Measurements from ENCODE around the gene TMEM116.

The TMEM116 gene

DNA sequence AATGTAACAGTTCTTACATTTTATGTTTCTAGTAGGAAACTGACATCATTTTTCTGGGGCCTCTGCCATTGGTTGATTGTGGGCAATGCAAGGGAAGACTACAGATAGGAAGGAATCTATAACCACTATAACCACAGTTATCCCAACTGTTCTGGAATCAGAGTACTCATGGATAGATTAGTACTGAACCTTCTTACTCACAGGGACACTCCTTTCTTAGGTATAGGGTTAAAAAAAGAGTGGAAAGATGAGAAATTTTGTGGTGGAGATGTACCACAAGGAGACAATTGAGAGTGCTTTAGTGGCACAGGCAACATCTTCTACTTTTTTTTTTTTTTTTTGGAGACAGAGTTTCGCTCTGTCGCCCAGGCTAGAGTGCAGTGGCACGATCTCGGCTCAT is 21.0 kb downstream of the TMEM116 start:
- TF ChIP-seq, protein P1, sequence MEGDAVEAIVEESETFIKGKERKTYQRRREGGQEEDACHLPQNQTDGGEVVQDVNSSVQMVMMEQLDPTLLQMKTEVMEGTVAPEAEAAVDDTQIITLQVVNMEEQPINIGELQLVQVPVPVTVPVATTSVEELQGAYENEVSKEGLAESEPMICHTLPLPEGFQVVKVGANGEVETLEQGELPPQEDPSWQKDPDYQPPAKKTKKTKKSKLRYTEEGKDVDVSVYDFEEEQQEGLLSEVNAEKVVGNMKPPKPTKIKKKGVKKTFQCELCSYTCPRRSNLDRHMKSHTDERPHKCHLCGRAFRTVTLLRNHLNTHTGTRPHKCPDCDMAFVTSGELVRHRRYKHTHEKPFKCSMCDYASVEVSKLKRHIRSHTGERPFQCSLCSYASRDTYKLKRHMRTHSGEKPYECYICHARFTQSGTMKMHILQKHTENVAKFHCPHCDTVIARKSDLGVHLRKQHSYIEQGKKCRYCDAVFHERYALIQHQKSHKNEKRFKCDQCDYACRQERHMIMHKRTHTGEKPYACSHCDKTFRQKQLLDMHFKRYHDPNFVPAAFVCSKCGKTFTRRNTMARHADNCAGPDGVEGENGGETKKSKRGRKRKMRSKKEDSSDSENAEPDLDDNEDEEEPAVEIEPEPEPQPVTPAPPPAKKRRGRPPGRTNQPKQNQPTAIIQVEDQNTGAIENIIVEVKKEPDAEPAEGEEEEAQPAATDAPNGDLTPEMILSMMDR (IDR thresholded peaks at IDR 0.05; ENCODE audit: borderline replicate concordance, control extremely low read depth, extremely low read depth, insufficient read depth, missing control alignments) = no peak
- in situ Hi-C loops (cut with MboI; ENCODE audit: low sequenced_read_pairs, unreplicated experiment) = no loop called here
- no peak for DNase-seq (ENCODE audit: low spot score)

DNA sequence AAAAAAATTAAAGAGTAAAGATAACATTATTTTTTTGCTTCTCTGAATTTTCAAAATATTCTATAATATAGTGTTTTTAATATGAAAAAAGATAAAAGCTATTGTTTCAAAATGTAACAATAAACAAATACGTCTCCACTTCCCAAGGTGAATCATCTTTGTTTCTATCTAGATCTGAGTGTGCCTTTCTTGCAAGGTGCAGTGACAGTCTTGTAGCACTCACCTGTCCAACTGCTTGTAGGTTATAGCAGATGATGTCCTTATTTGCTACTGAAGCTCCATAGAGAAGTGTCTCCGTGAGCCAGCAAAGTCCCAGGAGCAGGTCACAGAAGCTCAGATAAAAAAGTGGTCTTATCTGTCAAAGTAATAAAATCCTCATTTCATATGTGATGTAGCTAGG is 21.4 kb downstream of the TMEM116 start:
- in situ Hi-C loops (cut with MboI; ENCODE audit: low sequenced_read_pairs, unreplicated experiment) = no loop called here
- DNase-seq (ENCODE audit: low spot score) = no peak
- TF ChIP-seq, protein P1 (IDR thresholded peaks at IDR 0.05; ENCODE audit: borderline replicate concordance, control extremely low read depth, extremely low read depth, insufficient read depth, missing control alignments) = no peak

DNA sequence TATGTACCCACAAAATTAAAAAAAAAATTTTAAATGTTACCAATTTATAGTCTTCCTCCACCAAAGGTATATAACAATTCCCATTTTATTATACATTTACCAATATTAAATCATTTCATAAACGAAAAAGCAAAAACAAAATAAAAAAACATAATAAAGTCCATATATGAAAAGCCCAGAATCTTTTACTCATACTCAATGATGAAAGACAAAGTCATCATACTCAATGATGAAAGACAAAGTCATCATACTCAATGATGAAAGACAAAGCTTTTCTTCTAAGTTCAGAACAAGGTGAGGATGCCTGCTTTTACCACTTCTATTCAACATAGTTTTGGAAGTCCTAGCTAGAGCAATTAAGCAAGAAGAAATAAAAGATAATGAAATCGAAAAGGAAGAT is 28.1 kb downstream of the TMEM116 start:
- in situ Hi-C loops (cut with MboI; ENCODE audit: low sequenced_read_pairs, unreplicated experiment) = no loop called here
- TF ChIP-seq, protein P1 (IDR thresholded peaks at IDR 0.05; ENCODE audit: borderline replicate concordance, control extremely low read depth, extremely low read depth, insufficient read depth, missing control alignments) = no peak
- no peak for DNase-seq (ENCODE audit: low spot score)

DNA sequence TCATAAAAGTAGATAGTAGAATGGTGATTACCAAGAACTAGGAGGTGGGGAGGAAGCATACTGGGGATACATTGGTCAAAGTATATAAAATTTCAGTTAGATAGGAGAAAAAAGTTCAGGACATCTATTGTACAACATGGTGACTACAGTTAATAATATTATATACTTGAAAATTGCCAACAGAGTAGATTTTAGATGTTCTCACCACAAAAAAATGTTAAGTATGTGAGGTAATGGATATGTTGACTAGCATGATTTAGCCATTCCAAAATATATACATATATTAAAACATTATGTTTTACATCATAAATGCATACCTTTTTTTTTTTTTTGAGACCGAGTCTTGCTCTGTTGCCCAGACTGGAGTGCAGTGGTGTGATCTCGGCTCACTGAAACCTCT is 31.0 kb downstream of the TMEM116 start:
- no peak for DNase-seq (ENCODE audit: low spot score)
- TF ChIP-seq, protein P1 (IDR thresholded peaks at IDR 0.05; ENCODE audit: borderline replicate concordance, control extremely low read depth, extremely low read depth, insufficient read depth, missing control alignments) = no peak
- in situ Hi-C loops (cut with MboI; ENCODE audit: low sequenced_read_pairs, unreplicated experiment) = no loop called here

DNA sequence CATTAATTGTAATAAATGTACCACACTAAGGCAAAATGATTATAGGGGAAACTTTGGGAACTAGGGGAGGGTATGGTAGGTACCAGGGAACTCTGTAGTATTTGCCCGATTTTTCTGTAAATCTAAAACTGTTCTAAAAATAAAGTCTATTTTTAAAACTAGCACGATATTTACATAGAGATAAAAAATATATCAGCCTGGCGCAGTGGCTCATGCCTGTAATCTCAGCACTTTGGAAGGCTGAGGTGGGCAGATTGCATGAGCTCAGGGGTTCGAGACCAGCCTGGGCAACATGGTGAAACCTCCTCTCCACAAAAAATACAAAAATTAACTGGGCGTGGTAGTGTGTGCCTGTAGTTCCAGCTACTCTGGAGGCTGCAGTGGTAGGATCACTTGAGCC is 32.4 kb downstream of the TMEM116 start:
- no peak for DNase-seq (ENCODE audit: low spot score)
- TF ChIP-seq, protein P1 (IDR thresholded peaks at IDR 0.05; ENCODE audit: borderline replicate concordance, control extremely low read depth, extremely low read depth, insufficient read depth, missing control alignments) = no peak
- in situ Hi-C loops (cut with MboI; ENCODE audit: low sequenced_read_pairs, unreplicated experiment) = no loop called here

DNA sequence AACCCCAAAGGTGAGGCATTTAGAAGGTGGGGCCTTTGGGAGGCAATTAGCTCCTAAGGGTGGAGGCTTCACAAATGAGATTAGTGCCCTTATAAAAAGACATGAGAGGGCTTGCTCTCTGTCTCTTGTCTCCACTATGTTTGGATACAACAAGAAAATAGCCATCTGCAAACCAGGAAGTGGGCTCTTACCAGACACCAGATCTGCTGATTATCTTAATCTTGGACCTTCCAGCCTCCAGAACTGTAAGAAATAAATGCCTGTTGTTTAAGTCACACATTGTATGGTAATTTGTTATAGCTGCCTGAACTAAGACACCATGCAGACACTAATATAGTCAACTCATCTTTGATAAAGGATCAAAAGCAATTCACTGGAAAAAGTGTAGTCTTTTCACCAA is 34.4 kb downstream of the TMEM116 start:
- in situ Hi-C loops (cut with MboI; ENCODE audit: low sequenced_read_pairs, unreplicated experiment) = no loop called here
- TF ChIP-seq, protein P1 (IDR thresholded peaks at IDR 0.05; ENCODE audit: borderline replicate concordance, control extremely low read depth, extremely low read depth, insufficient read depth, missing control alignments) = no peak
- DNase-seq (ENCODE audit: low spot score) = no peak

DNA sequence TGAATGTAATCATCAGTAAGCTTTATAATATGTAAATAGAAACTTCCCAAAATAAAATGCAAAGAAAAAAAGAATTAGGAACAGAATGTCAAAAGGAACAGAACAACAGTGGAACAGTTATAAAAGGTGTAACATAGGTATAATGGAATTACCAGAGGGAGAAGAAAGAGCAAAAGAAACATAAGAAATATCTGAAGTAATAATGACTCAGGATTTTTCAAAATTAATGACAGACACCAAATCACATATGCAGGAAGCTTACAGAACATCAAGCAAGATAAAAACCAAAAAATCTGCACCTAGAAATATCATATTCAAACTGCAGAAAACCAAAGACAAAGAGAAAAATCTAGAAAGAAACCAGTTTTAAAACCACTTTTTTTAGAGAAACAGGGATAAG is 36.1 kb downstream of the TMEM116 start:
- in situ Hi-C loops (cut with MboI; ENCODE audit: low sequenced_read_pairs, unreplicated experiment) = no loop called here
- TF ChIP-seq, protein P1 (IDR thresholded peaks at IDR 0.05; ENCODE audit: borderline replicate concordance, control extremely low read depth, extremely low read depth, insufficient read depth, missing control alignments) = no peak
- DNase-seq (ENCODE audit: low spot score) = no peak
